DMS79 treated with DMSO at 0.1 percent for 48 hours (cell line): ENCODE results near the gene PAPSS1.
"Not testable (repeated sequence)": the region's sequence is repeated elsewhere in the genome, so short reads cannot be mapped to it uniquely, and the experiment has no call there.

Experiments used
- DNase-seq: peaks from one replicate; lab custom pipeline; 2025; lab: John Stamatoyannopoulos, UW

Gene PAPSS1

DNA sequence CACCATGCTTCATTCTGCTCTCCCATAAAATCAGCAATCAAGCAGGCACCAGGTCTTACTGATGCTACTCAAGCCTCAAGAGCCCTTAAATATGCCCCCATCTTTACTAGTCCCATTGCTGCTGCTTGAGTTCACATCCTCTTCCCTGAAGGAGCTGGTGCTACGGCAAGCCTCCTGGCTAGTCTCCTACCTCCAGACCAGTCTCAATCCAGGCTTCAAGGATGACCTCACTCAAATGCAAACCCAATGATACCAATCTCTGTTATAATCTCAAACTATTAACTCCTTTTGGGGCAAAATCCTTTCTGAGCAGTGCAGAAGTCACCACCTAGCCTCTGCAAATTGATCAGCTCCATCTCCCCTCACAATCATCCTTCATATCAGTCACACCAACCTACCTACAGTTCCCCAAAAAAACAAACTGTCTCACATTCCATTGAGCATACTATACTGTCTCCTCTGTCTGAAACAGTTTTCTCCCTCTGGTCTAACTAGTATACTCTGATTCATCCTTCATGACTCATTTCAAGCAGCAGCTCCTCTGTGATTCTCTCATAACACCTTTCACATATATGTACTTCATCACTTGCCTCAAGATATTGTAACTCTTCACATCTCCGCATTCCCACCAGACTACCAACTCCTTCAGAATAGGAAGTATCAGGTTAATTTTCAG is 30.0 kb downstream of the PAPSS1 start:
- DNase-seq = no peak

- DNase-seq = no peak
These were observed 31.6 kb downstream of the PAPSS1 start for GRCh38 chr4:107688421-107688820.

GRCh38 chr4:107685740-107686139 is 34.3 kb downstream of the PAPSS1 start:
- no peak for DNase-seq

- no peak for DNase-seq
These were observed 36.2 kb downstream of the PAPSS1 start for GRCh38 chr4:107683873-107684272.

DNA sequence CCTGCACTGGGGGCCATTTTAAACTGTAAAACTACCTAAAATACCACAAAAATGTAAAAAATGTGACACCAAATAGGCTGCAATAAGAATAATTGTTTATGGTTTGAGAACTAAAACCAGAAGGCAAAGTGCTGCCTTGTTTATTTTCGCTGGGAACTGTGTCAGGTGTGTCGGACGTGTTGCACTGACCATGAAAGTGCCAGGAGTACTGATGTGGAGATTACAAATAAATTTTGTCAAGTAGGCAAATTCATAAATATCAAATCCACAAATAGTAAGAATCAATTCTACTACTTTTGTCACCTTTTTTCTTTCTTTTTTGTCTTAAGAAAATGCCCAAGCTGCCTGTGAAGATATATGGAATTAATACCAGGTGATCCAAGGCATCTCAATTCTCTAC is 37.7 kb downstream of the PAPSS1 start:
- no peak for DNase-seq

DNA sequence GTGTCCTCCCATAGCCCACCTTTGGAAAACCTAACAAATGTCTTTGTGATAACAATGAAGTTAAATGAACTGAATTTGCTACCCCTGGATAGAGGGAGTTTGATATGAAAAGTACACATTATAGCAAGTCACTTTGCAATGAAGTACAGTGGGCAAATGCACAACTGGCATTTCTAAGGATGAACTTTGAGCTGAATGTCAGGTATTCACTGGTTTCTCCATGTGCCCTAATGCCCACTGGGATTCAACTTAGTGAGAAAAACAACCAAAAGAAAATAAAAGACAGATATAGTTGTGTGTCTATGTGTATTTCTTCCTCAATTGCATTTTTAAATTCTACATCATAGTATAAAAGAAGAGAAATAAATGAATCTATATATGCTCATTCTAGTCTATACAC is 51.0 kb downstream of the PAPSS1 start:
- no peak for DNase-seq

- no peak for DNase-seq
These were observed 53.9 kb downstream of the PAPSS1 start for GRCh38 chr4:107666134-107666533.

DNA sequence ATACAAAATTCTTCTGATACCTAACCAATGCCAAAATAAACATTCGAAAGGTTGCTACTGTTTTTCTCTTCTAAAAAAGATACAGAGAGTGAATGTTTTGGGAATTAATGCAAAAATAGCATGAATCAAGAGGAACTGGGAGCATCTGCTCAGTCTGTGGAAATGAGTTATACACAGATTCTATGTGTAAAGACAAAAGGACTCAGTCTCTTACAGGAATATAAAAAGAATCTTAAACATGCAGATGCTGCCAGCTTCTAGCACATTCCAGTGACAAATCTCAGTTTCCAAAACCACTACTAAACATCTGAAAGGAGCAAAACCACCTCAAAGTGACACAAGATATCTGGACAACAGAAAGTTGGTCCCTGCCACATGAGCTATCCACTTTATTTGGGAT is 55.0 kb downstream of the PAPSS1 start:
- DNase-seq = no peak

GRCh38 chr4:107658400-107659336 is 61.4 kb downstream of the PAPSS1 start:
- no peak for DNase-seq

GRCh38 chr4:107655289-107655688 is 64.7 kb downstream of the PAPSS1 start:
- DNase-seq = no peak

DNA sequence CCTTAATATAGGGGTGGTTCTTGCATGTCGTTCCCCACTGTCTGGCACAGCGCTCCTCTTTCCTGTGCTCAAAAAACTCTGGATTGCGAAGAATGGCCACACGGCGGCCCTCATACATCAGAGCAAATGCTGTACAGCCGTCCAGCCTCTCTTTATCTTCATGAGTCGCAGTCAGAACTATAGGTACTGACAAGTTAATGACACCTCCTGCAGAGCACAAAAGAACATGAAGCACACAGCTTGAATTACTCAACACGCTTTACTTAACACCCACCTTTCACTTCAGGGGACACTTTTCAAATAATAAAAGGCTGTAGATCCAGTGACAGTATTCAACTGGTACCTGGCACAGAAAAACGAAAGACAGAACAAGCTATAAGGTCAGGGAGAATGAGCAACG is 65.3 kb downstream of the PAPSS1 start:
- no peak for DNase-seq

DNA sequence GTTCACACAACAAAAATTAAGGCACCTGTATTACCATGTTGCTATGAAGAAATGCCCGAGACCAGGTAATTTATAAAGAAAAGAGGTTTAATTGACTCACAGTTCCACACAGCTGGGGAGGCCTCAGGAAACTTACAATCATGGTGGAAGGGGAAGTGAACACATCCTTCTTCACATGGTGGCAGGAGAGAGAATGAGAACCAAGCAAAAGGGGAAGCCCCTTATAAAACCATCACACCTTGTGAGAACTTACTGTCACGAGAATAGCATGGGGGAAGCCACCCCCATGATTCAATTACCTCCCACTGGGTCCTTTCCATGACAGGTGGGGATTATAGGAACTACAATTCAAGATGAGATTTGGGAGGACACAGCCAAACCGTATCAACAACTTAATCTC is 68.6 kb downstream of the PAPSS1 start:
- not testable (repeated sequence) for DNase-seq

DNA sequence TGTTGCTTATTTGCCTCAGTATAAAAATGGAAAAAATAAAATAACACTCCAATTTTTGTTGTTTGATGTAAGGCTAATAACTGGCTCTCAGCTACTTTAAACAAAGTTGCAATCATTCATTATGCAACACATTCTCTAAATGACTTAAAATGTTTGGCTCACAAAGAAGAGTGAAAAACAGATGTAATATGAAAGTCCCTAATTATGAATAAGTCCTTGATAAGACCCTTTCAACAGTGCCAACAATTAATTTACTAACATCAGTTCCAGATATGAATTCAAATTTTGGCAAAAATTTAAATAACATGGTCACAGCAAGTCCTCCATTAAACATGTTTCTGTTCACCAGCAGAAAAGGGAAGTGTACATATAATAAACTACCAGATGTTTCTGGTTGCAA is 69.8 kb downstream of the PAPSS1 start:
- DNase-seq = no peak

- DNase-seq = no peak
These were observed 71.6 kb downstream of the PAPSS1 start for GRCh38 chr4:107648178-107648991.

GRCh38 chr4:107647591-107647990 is 72.4 kb downstream of the PAPSS1 start:
- no peak for DNase-seq

- DNase-seq = no peak
These were observed 74.4 kb downstream of the PAPSS1 start for GRCh38 chr4:107645604-107646003.

DNA sequence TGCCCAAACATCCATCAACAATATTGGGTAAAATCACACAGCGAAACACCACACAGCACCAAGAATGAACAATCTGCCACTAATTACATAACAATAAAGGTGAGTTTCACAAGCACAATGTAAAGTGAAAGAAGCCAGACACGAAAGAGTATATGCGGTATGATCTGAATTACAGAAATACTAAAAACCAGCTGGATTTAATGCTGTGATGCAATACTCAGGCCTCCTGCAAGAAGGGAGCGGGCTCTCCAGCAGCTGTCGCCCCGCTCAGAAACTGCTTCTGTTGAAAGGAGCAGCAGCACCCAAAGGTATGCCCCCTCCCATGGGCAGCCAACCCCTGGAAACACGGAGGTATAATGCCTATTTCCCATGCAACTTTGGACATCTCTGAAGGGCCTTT is 77.0 kb downstream of the PAPSS1 start:
- no peak for DNase-seq

GRCh38 chr4:107640878-107641277 is 79.2 kb downstream of the PAPSS1 start:
- DNase-seq = no peak

DNA sequence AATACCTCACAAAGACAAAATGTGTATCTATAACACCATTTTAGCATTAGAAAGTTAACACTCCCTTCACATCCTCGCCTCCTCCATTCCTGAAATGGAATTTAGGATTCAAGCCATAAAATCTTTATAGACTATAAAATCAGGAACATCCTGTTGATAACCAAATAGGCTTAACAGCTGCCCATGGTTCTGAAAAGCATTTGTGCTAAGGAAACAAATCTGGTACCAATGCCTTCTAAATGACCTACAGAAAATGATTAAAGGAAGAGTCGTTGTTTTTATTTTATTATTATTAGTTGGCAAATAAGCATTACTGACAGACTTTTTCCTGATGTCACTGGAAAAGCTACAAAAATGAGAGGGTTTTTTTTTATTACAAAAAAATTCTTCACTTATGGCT is 79.8 kb downstream of the PAPSS1 start:
- DNase-seq = no peak

- DNase-seq = no peak
These were observed 84.3 kb downstream of the PAPSS1 start for GRCh38 chr4:107635735-107636134.

GRCh38 chr4:107631560-107631959 is 88.5 kb downstream of the PAPSS1 start:
- DNase-seq = no peak

- no peak for DNase-seq
These were observed 89.8 kb downstream of the PAPSS1 start for GRCh38 chr4:107630185-107630705.
